Right lobe of liver (tissue), 6 donors: ENCODE results near the gene PLPPR4. TPM values are rescaled to one million over a fixed set of nuclear protein-coding genes. Genes with fewer than 3 reads are reported as not detected.

Source experiments
- ATAC-seq, 4 donors: fragments of 200-7000 bp; cut with Tn5 transposase; one replicate each; pipeline ENCODE4 v1.9.1; 2020; ENCODE audit warnings: mild to moderate bottlenecking in 4 of 4, moderate library complexity in 4 of 4
- DNase-seq, 3 donors: peaks; one replicate each; pipeline ENCODE4 v3.0.0-alpha.2; 2020
- H3K27ac ChIP-seq, 3 donors: fragments of 200-600 bp; one replicate each; pipeline ENCODE4 v1.8.0; 2022
- H3K27me3 ChIP-seq, 2 donors: fragments of 200-600 bp; one replicate each; pipeline ENCODE4 v1.8.0; 2022
- H3K36me3 ChIP-seq, 4 donors: fragments of 200-600 bp; sonication (generic) in 1 of 4; one replicate each; pipeline versions ENCODE4 v1.5.1 to v1.8.0; 2017 to 2022; ENCODE audit warnings: control low read depth in 1 of 4
- H3K4me1 ChIP-seq, 4 donors: fragments of 200-600 bp; sonication (generic) in 1 of 4; one replicate each; pipeline versions ENCODE4 v1.5.1 to v1.8.0; 2017 to 2022; ENCODE audit warnings: control low read depth in 1 of 4
- H3K4me3 ChIP-seq, 3 donors: fragments of 200-600 bp; one replicate each; pipeline ENCODE4 v1.8.0; 2022
- H3K9me3 ChIP-seq, 4 donors: fragments of 200-600 bp; sonication (generic) in 1 of 4; one replicate each; pipeline versions ENCODE4 v1.5.1 to v1.8.0; 2017 to 2022; ENCODE audit warnings: control low read depth in 1 of 4
- POLR2A ChIP-seq: fragments of 450-650 bp; IDR thresholded peaks from one replicate; pipeline ENCODE4 v1.6.1; 2017; ENCODE audit warnings: antibody characterized with exemption, mild to moderate bottlenecking
- WGBS: methylation state at CpG from one replicate; pipeline ENCODE4 v1.1.6; 2018; ENCODE audit warnings: low coverage, low lambda C conversion rate; ENCODE audit not compliant: insufficient coverage; ENCODE audit errors: missing lambda C conversion rate; 5-methylcytosine and 5-hydroxymethylcytosine counted together
- intact Hi-C, 2 donors: fragments of 100-400 bp; cut with DNase I; formaldehyde crosslinking; loops; one replicate each; pipeline versions ENCODE4 v1.11.2 to v1.14.1; 2022
- total RNA-seq, 6 experiments: library from RNA; depleted of rRNA in 2 of 6; stranded (reverse); fragments of >200 nt in 2 of 6; fragmentation: NEBNext Ultra II Directional in 3 of 6; extraction: Animal tissue kit (Norgen Biotek cat#: 25700) in 3 of 6; gene quantifications; one replicate each; pipeline versions ENCODE4 v1.1.0 to v1.2.4, GENCODE V29; 2016 to 2023
- TF ChIP-seq, protein P1 (sequence below), 4 donors: fragments of 200-600 bp in 3 of 4; fragments of 450-650 bp in 1 of 4; IDR thresholded peaks; one replicate each; pipeline versions ENCODE4 v1.5.1 to v1.8.0; 2016 to 2022; ENCODE audit warnings: antibody characterized with exemption in 4 of 4, mild to moderate bottlenecking in 2 of 4
- donor health status: DM: no; HTN: yes; CAD: no.
- donor health status: DM: no; HTN: no; CAD: no.
- donor health status: DM: no; HTN: no; CAD: no.
- donor health status: DM: no; HTN: yes; CAD: no.
- donor health status: DM: no; HTN: yes; CAD: no.

The PLPPR4 gene
- total RNA-seq, 6 experiments from 2014 or later = 0.12 to 0.19 (median 0.18) TPM; not detected in 3

DNA sequence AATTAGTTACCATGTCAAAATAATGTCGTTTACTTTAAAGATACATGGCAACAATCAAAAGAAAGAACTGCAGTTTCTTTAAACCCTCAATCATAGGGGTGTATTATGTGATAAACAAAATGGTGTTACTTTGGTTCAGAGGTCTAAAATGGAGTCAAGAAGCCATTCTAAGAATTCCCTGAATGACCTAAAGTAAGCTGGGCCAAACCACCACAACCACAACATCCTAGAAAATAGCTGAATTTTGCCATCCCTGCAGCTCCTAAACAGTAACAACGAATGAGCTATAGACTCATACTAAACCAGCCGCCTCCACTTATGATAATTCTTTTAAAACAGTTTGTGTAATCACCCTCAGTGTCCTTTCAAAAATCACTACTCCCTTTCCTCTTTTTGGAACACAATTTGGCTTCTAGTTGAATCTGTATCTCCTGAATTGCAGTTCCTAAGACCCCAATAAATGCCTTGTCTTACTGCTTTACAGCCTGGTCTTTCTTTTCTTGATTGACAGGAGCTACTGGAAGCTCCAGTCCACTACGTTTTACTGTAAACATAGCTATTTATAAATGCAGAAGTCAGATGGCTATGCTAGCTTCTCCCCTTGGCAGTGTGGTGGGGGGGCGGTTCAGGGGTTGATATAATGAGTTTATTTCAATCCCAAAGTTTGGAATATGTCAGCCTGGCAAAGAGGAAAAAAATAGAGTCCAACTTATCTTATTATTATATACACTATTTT lies 84.3 kb downstream of the PLPPR4 start:
- no peak overlapping the region for H3K4me3 ChIP-seq
- intact Hi-C loops = no loop called here
- H3K4me1 ChIP-seq = no peaks in the 10 kb centered on the region
- no peak overlapping the region for H3K27ac ChIP-seq
- WGBS = 56% methylated on average over 5 of the region's 5 CpGs
- ATAC-seq = no peak
- TF ChIP-seq, protein P1, sequence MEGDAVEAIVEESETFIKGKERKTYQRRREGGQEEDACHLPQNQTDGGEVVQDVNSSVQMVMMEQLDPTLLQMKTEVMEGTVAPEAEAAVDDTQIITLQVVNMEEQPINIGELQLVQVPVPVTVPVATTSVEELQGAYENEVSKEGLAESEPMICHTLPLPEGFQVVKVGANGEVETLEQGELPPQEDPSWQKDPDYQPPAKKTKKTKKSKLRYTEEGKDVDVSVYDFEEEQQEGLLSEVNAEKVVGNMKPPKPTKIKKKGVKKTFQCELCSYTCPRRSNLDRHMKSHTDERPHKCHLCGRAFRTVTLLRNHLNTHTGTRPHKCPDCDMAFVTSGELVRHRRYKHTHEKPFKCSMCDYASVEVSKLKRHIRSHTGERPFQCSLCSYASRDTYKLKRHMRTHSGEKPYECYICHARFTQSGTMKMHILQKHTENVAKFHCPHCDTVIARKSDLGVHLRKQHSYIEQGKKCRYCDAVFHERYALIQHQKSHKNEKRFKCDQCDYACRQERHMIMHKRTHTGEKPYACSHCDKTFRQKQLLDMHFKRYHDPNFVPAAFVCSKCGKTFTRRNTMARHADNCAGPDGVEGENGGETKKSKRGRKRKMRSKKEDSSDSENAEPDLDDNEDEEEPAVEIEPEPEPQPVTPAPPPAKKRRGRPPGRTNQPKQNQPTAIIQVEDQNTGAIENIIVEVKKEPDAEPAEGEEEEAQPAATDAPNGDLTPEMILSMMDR (IDR thresholded peaks at IDR 0.05) = no peak
- no peaks in the 10 kb centered on the region for H3K36me3 ChIP-seq
- H3K27me3 ChIP-seq = no peaks in the 10 kb centered on the region
- no peak for DNase-seq
- no peaks in the 10 kb centered on the region for H3K9me3 ChIP-seq

- no peak overlapping the region for H3K27ac ChIP-seq
- H3K27me3 ChIP-seq = no peaks in the 10 kb centered on the region
- H3K36me3 ChIP-seq = no peaks in the 10 kb centered on the region
- 93% methylated on average over 2 of the region's 2 CpGs for WGBS
- DNase-seq (no peak), ATAC-seq (no peak)
- TF ChIP-seq, protein P1 (IDR thresholded peaks at IDR 0.05) = no peak
- TF ChIP-seq POLR2A = no peak
- intact Hi-C loops = no loop called here
- no peaks in the 10 kb centered on the region for H3K9me3 ChIP-seq
- H3K4me3 ChIP-seq = no peak overlapping the region
- H3K4me1 ChIP-seq = no peaks in the 10 kb centered on the region
Observed at GRCh38 chr1:99352821-99353220, 88.5 kb downstream of the PLPPR4 start.

DNA sequence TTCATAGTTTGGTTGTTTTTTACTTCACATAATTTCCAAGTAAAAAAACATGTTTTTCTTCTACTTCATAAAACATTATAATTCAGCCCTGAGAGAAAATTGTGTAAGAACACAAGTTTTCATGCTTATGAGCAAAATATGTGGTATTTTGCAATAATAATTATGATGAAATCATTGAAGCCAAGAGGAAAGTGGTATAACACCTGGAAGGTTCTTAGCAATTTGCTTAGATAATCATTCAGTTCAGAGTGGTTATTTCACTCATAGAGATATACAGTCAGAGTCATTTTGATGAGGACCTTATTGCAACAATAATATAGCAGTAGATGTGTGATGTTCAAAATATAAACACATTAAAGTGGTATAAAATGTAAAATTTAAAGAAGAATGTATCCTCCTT lies 94.5 kb downstream of the PLPPR4 start:
- Histone ChIP-seq H3K4me3 (no peak overlapping the region), H3K27me3 (no peaks in the 10 kb centered on the region), H3K36me3 (no peaks in the 10 kb centered on the region), H3K9me3 (no peaks in the 10 kb centered on the region), H3K27ac (no peak overlapping the region), H3K4me1 (no peaks in the 10 kb centered on the region)
- TF ChIP-seq, protein P1 (IDR thresholded peaks at IDR 0.05) = no peak
- no peak for TF ChIP-seq POLR2A
- DNase-seq = no peak
- intact Hi-C loops = no loop called here
- ATAC-seq = no peak
